Endothelial cell of umbilical vein (primary cell): Measurements from ENCODE around the gene SIPA1L3. TPM values are rescaled to one million over a fixed set of nuclear protein-coding genes. Genes with fewer than 3 reads are reported as not detected.

Experiments
- BruUV-seq: library from RNA; stranded (reverse); fragments of 400-500 nt; replicated peaks from 2 replicates; lab custom pipeline; 2021; lab: Mats Ljungman, UMichigan
- CTCF ChIA-PET: fragments of 300-600, 350-600 bp; sonication (Branson Sonifier 250); formaldehyde crosslinking; loops from one replicate; lab custom pipeline; 2021; ENCODE audit warnings: antibody characterized with exemption, inconsistent platforms; lab: Charles Lee
- POLR2A ChIA-PET: fragments of 300-600, 350-600 bp; sonication (Branson Sonifier 250); formaldehyde crosslinking; loops from one replicate; lab custom pipeline; 2021; ENCODE audit warnings: antibody characterized with exemption, inconsistent platforms; lab: Charles Lee
- DNase-seq: peaks from one replicate; pipeline ENCODE4 v3.0.0-alpha.2; 2011; ENCODE audit warnings: low read depth, low spot score
- FAIRE-seq: peaks from 2 replicates; lab custom pipeline; 2011; peaks lifted over from hg19 to GRCh38; lab: Jason Lieb, UNC
- H2AFZ ChIP-seq: 2 replicates; pipeline ENCODE4 v1.6.0; 2012; ENCODE audit warnings: low read depth, low read length, control low read depth, inconsistent platforms
- H3K27ac ChIP-seq: 2 replicates; pipeline ENCODE4 v1.5.1; 2011; ENCODE audit warnings: low read depth, mild to moderate bottlenecking, control low read depth, low read length, moderate library complexity; ENCODE audit not compliant: insufficient read depth
- H3K27me3 ChIP-seq, 2 experiments: 2 replicates each; pipeline versions ENCODE4 v1.6.0 to v1.6.1; 2011; ENCODE audit warnings: low read length in 2 of 2, mixed read lengths in 1 of 2; ENCODE audit not compliant: control insufficient read depth in 2 of 2, insufficient read depth in 2 of 2
- H3K36me3 ChIP-seq, 2 experiments: 2 replicates in 1 of 2; 3 replicates in 1 of 2; pipeline ENCODE4 v1.5.1; 2011; ENCODE audit warnings: low read length in 2 of 2, mild to moderate bottlenecking in 1 of 2, moderate library complexity in 1 of 2; ENCODE audit not compliant: control insufficient read depth in 2 of 2, insufficient read depth in 2 of 2; ENCODE audit errors: extremely low read depth in 1 of 2
- H3K4me1 ChIP-seq: 3 replicates; pipeline ENCODE4 v1.5.1; 2011; ENCODE audit warnings: mild to moderate bottlenecking, low read length; ENCODE audit not compliant: control insufficient read depth, insufficient read depth; ENCODE audit errors: extremely low read depth
- H3K4me2 ChIP-seq: 2 replicates; pipeline ENCODE4 v1.6.1; 2011; ENCODE audit warnings: low read length, control low read depth, mixed read lengths; ENCODE audit not compliant: insufficient read depth
- H3K4me3 ChIP-seq, 3 experiments: fragments of 200-600 bp in 1 of 3; sonication (generic), shearing (Covaris generic) in 1 of 3; replicated peaks in 1 of 3; 2 replicates each; pipeline ENCODE4 v1.5.1; 2011 to 2016; ENCODE audit warnings: control low read depth in 3 of 3, low read length in 3 of 3, mild to moderate bottlenecking in 2 of 3, inconsistent platforms in 1 of 3, low read depth in 1 of 3, moderate library complexity in 1 of 3; ENCODE audit not compliant: insufficient read depth in 1 of 3
- H3K79me2 ChIP-seq: 2 replicates; pipeline ENCODE4 v1.6.0; 2012; ENCODE audit warnings: low read length, inconsistent platforms; ENCODE audit not compliant: control insufficient read depth, insufficient read depth
- H3K9ac ChIP-seq: replicated peaks from 2 replicates; pipeline ENCODE3; 2011; ENCODE audit warnings: low read length, control low read depth; ENCODE audit not compliant: insufficient read depth; ENCODE audit errors: extremely low read depth
- H3K9me1 ChIP-seq: replicated peaks from 3 replicates; pipeline ENCODE4 v1.6.0; 2011; ENCODE audit warnings: mild to moderate bottlenecking, low read length; ENCODE audit not compliant: control insufficient read depth, insufficient read depth; ENCODE audit errors: extremely low read depth
- H3K9me3 ChIP-seq: replicated peaks from 2 replicates; pipeline ENCODE4 v1.5.1; 2012; ENCODE audit warnings: low read length, inconsistent platforms; ENCODE audit not compliant: control insufficient read depth, insufficient read depth
- H4K20me1 ChIP-seq: replicated peaks from 2 replicates; pipeline ENCODE3; 2011; ENCODE audit warnings: mild to moderate bottlenecking, low read length; ENCODE audit not compliant: control insufficient read depth, insufficient read depth; ENCODE audit errors: extremely low read depth
- EZH2 ChIP-seq: IDR thresholded peaks from 2 replicates; pipeline ENCODE4 v1.6.1; 2012; ENCODE audit warnings: borderline replicate concordance, low read depth, mild to moderate bottlenecking, moderate library complexity, low read length, inconsistent platforms; ENCODE audit not compliant: severe bottlenecking
- FOS ChIP-seq: IDR thresholded peaks from 2 replicates; pipeline ENCODE4 v1.6.1; 2011; ENCODE audit warnings: mild to moderate bottlenecking, low read length, moderate library complexity, borderline replicate concordance; ENCODE audit not compliant: insufficient read depth
- GATA2 ChIP-seq: IDR thresholded peaks from 2 replicates; pipeline ENCODE4 v1.7.0; 2011; ENCODE audit warnings: low read depth, mild to moderate bottlenecking, moderate library complexity, mixed read lengths, low read length; ENCODE audit not compliant: insufficient read length, insufficient read depth
- JUN ChIP-seq: IDR thresholded peaks from 2 replicates; pipeline ENCODE4 v1.6.1; 2011; ENCODE audit warnings: borderline replicate concordance, low read depth; ENCODE audit not compliant: insufficient read length, insufficient read depth
- MYC ChIP-seq: IDR thresholded peaks from one replicate; pipeline ENCODE4 v1.6.1; 2011; ENCODE audit warnings: mild to moderate bottlenecking, low read depth, low read length
- POLR2A ChIP-seq: IDR thresholded peaks from 2 replicates; pipeline ENCODE4 v1.6.1; 2012; ENCODE audit warnings: low read depth, mild to moderate bottlenecking, control low read depth, low read length
- POLR2AphosphoS5 ChIP-seq: IDR thresholded peaks from 2 replicates; pipeline ENCODE4 v1.6.1; 2012; ENCODE audit warnings: low read depth, mild to moderate bottlenecking, control low read depth, low read length, moderate library complexity; ENCODE audit not compliant: insufficient read depth
- dilution Hi-C: fragments of 300-500 bp; cut with MboI; formaldehyde crosslinking; loops from one replicate; pipeline ENCODE4 v1.15.0; 2019; ENCODE audit warnings: low sequenced_read_pairs; ENCODE audit not compliant: extremely low pct_ligation_motif_present
- intact Hi-C: fragments of 100-400 bp; cut with micrococcal nuclease; formaldehyde crosslinking; loops from one replicate; pipeline ENCODE4 v1.10.0; 2022
- polyA plus RNA-seq, 4 experiments: library from polyadenylated mRNA; depleted of rRNA in 3 of 4; stranded (reverse) in 3 of 4; unstranded in 1 of 4; fragments of >200 nt; gene quantifications; 2 replicates each; pipeline versions ENCODE4 v1.2.1 to v1.2.3, GENCODE V29; 2011 to 2012; ENCODE audit warnings: missing spikeins in 1 of 4
- total RNA-seq: library from RNA; stranded (reverse); gene quantifications from 2 replicates; pipeline ENCODE4 v1.2.3, GENCODE V29; 2021
- TF ChIP-seq, protein P1 (sequence below): IDR thresholded peaks from 2 replicates; pipeline ENCODE4 v1.6.1; 2011; ENCODE audit not compliant: insufficient read depth, insufficient read length
- TF ChIP-seq, protein P2 (sequence below), 2 donors: IDR thresholded peaks; 1 replicate in 1 of 2; 2 replicates in 1 of 2; pipeline ENCODE4 v1.5.1; 2011; ENCODE audit warnings: low read length in 2 of 2, mild to moderate bottlenecking in 2 of 2, moderate library complexity in 2 of 2, control low read depth in 1 of 2, inconsistent platforms in 1 of 2, low read depth in 1 of 2; ENCODE audit not compliant: insufficient read depth in 1 of 2; ENCODE audit errors: extremely low read depth in 1 of 2

Gene SIPA1L3
- total and polyA plus RNA-seq, 2 donors (not counting 3 experiments of a cell fraction or from before 2014, with no cell fraction given) = 14.2 to 47.2 TPM

DNA sequence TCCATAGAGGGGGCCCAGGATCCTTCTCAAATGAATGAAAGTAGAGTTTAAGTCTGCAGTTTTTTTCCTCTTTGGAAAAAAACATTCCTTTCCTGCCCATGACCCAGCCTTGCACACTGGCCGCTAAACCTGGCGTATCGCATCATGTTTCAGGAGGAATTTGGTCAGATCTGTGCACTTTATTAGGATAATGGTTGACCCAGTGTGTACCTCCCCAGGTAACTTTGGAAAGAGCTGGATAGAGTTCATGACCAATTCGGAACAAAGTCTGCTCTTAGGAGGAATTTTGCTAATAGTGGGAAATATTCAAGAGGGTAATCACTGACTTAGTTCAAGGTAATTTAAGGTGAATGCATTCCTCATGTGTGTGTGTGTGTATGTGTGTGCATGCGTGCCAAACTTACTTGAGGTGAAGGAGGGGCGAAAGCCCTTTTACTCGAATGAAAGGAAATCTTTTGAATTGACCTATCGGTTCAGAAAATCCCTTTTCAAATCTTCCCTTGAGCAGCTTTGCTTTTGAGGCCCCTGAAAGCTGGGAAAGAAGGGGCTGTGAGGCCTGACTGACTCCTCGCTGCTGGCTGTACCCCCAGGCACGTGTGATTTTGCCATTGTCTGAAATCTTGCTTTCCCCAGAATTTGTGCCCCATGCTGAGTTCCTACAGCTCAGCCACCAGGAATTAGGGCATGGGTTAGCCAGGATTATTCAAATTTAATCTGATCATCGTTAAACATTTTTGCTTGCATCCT, 46.3 kb downstream of the SIPA1L3 start:
- Histone ChIP-seq H3K27ac (no peak overlapping the region), H3K27me3 (no peaks in the 10 kb centered on the region), H3K9me1 (no peaks in the 10 kb centered on the region), H3K9ac (no peak overlapping the region), H2AFZ (no peak overlapping the region), H3K79me2 (peaks cover 46% of the 10 kb centered on the region), H3K4me3 (no peak overlapping the region), H4K20me1 (no peaks in the 10 kb centered on the region), H3K4me1 (no peaks in the 10 kb centered on the region), H3K36me3 (no peaks in the 10 kb centered on the region), H3K9me3 (no peaks in the 10 kb centered on the region), H3K4me2 (no peak overlapping the region)
- dilution Hi-C loops (loop anchor here (5.0 kb wide), 1 partner anchor 79 kb away; no protein-coding TSS in a partner anchor), intact Hi-C loops (no loop called here)
- ChIA-PET CTCF (interaction anchor here (0.8 to 2.1 kb wide), 2 partner anchors 50 to 51 kb away, joined by 3 to 5 read pairs; no protein-coding TSS in a partner anchor), POLR2A (interaction anchor here (0.5 kb wide), 1 partner anchor 131 kb away, joined by 3 read pairs; no protein-coding TSS in a partner anchor)
- no TSS peak for BruUV-seq
- TF ChIP-seq, protein P1, sequence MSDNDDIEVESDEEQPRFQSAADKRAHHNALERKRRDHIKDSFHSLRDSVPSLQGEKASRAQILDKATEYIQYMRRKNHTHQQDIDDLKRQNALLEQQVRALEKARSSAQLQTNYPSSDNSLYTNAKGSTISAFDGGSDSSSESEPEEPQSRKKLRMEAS = no peak
- no peak for TF ChIP-seq FOS
- TF ChIP-seq EZH2 = no peak
- no peak for TF ChIP-seq POLR2A
- TF ChIP-seq JUN = no peak
- TF ChIP-seq POLR2AphosphoS5 = no peak
- TF ChIP-seq, protein P2, sequence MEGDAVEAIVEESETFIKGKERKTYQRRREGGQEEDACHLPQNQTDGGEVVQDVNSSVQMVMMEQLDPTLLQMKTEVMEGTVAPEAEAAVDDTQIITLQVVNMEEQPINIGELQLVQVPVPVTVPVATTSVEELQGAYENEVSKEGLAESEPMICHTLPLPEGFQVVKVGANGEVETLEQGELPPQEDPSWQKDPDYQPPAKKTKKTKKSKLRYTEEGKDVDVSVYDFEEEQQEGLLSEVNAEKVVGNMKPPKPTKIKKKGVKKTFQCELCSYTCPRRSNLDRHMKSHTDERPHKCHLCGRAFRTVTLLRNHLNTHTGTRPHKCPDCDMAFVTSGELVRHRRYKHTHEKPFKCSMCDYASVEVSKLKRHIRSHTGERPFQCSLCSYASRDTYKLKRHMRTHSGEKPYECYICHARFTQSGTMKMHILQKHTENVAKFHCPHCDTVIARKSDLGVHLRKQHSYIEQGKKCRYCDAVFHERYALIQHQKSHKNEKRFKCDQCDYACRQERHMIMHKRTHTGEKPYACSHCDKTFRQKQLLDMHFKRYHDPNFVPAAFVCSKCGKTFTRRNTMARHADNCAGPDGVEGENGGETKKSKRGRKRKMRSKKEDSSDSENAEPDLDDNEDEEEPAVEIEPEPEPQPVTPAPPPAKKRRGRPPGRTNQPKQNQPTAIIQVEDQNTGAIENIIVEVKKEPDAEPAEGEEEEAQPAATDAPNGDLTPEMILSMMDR (IDR thresholded peaks at IDR 0.05; ENCODE audit: extremely low read depth in 1 of 2, insufficient read depth in 1 of 2, low read depth in 1 of 2, low read length in 2 of 2) = no peak
- TF ChIP-seq GATA2 = no peak
- TF ChIP-seq MYC = no peak
- FAIRE-seq = no peak
- no peak for DNase-seq
